Fibroblast of skin of abdomen (primary cell): ENCODE results near the gene GPC5.
A peak's percentile ranks its signal among the peaks of the same experiment; 100 is the strongest.

ENCODE experiments used
- DNase-seq: peaks from one replicate; pipeline ENCODE4 v3.0.0-alpha.2; 2013

The GPC5 gene

DNA sequence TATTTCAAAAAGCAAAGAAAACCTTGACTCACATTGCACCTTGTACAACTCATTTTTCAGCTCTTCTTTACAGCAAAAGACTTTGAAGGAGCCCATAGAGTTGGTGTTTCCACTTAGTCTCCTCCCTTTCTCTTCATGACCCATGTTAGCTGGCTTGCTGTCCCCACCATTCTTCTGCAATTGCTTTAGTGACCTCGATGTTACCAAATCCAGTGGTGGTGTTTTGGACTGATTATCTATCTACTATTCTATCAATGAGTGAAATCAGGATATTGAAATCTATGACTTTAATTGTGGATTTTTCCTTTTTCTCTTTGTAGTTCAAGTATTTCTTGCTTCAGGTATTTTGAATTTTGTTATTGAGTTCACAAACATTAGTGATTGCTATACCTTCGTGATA lies 197.3 kb downstream of the GPC5 start:
- DNase-seq, result no peak

DNA sequence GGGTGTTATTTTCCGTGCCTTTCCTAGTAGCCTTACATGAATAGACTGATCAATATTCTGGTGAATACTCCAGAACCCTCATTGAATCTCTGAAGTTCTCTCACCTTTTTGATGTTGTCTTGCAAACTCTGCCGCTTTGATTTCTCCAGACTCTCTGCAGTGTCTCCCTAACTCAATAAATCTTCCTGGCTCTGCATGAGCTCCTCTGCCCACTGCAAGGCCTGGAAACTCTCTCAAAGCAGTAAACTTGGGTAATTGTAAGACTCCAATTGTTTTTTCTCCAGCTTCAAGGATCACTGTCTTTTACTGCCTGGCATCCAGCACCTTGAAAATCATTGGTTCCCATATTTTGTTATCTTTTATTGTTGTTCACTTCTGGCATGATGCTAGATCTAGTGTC lies 198.4 kb downstream of the GPC5 start:
- DNase-seq, result no peak

DNA sequence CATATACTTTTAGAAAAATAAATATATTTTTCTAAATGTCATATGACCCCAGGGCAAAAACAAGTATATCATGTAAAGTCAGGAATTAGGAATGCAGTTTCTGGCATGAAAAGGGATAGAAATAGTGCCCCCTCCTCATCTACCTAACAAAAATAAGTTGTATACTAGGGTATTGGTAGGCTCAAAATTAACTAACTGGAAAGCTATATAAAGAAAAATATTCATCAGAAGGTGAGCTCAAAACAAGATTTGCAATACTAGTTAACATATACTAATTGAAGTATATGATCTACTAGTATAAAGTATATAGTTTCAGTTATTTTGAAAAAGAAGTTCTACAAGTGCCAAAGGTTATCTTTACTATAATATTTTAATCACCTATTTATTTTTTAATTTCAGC lies 200.2 kb downstream of the GPC5 start:
- no peak for DNase-seq

DNA sequence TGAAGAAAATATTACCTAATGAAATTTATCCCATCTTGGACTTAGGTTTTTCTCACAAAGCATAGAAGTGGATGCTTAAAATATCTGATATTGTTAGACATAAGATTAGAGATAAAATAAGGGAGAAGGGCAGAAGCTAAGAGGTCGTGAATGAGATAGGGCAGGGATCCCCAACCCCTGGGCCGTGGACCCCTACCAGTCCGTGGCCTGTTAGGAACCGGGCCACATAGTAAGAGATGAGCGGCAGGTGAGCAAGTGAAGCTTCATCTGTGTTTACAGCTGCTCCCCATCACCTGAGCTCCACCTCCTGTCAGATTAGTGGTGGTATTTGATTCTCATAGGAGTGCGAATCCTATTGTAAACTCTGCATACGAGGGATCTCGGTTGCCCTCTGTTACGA lies 202.9 kb downstream of the GPC5 start:
- no peak for DNase-seq

DNA sequence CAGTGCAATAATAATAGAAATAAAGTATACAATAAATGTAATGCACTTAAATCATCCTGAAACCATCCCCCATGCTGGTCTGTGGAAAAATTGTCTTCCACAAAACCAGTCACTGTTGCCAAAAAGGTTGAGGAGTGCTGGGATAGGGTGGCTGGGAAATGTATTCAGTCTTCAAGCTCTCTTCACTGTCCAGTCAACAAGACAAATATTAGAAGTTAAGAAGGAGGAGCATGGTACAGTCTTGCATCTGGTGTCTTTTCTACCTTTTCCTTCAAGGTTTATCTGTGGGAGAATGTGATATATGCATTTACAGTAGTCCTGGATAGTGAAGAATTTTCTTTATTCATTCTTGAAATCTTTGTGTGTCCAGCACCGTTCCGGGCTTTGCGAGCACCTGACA lies 203.4 kb downstream of the GPC5 start:
- DNase-seq, result no peak

DNA sequence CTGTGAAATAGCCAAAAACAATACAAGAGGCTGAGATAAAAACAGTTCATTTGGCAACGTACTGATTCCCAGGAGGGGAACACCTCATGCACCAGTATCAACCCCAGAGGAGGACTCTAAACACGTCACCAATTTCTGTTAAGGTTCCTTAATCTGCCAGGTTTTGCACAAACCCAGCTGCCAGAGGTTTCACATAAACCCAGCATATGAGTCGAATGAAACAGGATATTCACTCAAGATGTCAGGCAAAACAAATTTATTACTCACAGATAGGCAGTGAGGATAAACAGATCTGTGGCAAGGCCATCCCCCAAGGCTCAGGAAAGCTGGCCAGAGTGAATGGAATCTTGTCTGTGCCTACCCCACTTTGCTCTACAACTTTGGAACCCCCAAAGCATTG lies 210.9 kb downstream of the GPC5 start:
- peak; percentile 32 for DNase-seq

DNA sequence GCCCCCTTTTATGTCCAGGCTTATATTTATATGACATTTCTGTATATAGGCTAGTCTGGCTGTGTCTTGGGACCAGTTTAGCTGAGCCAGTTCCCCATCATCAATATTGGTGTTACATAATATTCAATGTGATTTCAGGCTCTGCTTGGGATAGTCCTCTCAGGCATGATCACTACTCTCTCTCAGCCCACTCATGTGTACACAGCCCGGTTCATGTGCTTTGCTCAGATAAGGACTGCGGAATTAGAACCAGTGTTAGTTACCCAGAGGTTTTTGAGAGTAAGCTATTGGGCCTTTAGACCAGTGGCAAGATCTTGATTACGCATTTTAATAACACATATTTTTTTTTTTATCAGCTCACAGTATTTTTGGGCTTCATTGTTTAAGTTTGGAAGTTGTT lies 219.9 kb downstream of the GPC5 start:
- DNase-seq, result no peak

- no peak for DNase-seq
Measured at GRCh38 chr13:91620670-91621141, 222.3 kb downstream of the GPC5 start.

DNA sequence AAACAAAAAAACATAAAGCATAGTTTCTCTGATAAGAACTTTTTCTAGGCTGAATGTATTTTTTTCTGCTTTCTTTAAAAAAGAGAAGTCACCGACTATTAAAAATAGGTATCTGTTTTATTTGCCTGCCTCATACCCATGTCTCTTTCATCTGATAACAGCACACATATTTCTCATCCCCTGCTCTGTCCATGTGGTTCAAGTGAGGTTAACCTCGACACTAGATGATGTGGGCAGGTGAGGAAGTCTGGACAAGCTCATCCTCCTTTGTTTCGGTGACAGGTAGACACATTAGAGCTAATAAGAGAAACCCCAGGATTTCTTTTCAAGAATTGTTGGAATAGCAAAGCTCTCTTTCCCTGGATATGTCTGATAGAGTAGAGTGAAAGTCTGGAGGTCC lies 222.7 kb downstream of the GPC5 start:
- no peak for DNase-seq

GRCh38 chr13:91621963-91622362 lies 223.5 kb downstream of the GPC5 start:
- no peak for DNase-seq

DNA sequence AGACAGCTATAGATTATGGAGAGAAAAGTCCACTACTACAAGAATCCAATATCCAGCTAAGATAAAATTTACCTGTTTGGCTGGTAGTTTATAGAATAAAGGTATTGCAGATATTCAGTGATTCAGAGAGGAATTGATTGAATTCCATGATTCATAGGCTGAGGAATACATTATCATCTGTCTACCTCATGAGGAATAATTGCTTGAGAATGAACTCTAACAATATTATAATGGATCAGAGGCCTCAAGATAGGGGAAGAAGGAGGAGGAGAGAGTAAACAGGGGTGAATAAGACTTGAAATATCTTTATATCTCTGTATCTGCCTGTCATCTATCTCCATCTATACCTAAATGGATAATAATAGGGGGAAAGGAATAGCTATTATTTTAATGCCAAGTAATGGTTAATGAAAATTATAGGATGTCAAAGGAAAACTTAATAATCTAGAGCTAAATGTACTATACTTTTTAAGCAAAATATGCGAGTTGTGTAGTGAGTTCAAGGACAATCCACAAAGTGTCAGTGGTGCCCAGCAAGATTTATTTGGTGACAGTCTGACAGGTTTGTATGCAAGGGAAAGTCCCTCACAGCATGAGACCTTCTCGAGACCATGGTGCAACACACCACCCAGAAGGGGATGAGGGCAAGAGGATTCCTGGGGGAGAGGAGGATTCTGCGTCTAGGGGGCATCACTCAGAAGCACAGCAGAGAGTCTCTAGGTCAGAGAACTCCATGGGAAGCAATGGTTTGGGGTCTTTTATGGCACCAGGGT lies 224.5 kb downstream of the GPC5 start:
- no peak for DNase-seq

- DNase-seq, result no peak
Measured at GRCh38 chr13:91627952-91628739, 229.7 kb downstream of the GPC5 start.

GRCh38 chr13:91630946-91631345 lies 232.5 kb downstream of the GPC5 start:
- peak; percentile 44 for DNase-seq

DNA sequence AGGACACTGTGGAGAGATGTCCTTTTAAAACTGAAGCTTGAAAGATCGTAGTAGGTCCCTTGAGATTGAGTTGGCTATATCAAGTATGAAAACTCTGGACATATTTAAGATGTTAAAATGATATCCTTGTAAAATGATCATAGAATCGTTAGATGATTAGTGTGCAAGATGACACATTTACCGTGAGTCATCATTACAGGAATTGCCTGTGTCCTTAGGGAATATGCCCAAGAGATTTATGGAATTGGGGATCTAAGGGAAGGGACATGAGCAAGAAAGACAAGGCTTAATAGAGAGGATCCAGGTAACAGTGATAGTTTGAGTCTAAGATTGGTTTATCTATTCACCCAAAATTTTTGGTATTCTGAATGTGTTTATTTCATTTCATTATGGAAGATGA lies 233.7 kb downstream of the GPC5 start:
- DNase-seq, result peak; percentile 53

DNA sequence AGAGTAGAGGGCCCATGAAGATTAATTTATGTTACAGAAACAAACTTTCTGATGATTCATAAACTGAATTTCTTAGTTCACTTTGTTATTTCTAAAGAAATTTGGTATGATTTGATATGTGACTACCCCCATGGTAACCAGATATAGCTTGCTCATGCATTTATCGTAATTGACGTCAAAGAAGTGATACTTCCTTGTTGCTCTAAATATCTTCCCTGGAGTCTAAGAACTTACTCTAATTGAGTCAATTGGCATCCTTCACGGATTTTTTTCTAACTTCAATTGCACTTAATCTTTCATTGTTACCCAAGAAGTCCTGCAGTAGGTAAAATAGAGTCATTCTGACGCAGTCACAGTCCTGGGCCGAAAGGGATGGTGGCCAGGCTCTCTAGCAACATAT lies 240.9 kb downstream of the GPC5 start:
- no peak for DNase-seq

GRCh38 chr13:91643394-91643793 lies 245.0 kb downstream of the GPC5 start:
- DNase-seq, result no peak

- DNase-seq, result peak; percentile 9
Measured at GRCh38 chr13:91644806-91645205, 246.4 kb downstream of the GPC5 start.

DNA sequence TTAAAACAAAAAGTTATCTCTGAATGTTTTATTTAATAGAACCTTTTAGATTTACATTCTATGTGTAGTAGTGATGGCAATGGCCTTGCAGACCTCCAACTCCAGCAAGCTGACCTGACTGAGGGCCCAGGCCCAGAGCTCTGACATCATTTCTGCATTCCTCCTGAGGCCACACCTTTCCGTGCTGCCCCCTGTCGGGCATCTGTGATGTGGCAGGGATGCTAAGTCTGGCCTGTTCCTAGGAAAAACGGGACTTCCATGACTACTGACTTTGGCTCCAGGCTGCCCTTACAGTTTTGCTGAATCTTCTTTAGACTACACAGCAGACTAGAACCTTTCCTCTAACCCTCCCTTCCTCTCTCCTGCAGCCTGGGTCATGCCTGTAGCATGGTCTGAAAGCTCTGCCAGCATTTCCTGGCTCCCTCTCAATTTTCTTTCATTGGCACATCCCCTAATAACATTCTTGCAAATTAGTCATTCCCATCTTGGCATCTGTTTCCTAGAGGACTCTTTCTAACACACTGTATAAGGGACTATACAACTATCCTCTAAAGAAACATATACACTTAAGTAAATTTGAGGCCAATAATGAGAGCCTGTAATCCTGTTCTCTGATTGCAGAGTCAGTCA lies 249.1 kb downstream of the GPC5 start:
- DNase-seq, result peak; percentile 55

GRCh38 chr13:91648012-91648411 lies 249.6 kb downstream of the GPC5 start:
- no peak for DNase-seq

GRCh38 chr13:91649456-91649855 lies 251.0 kb downstream of the GPC5 start:
- no peak for DNase-seq

GRCh38 chr13:91652404-91653301 lies 254.2 kb downstream of the GPC5 start:
- DNase-seq, result peak; percentile 44

DNA sequence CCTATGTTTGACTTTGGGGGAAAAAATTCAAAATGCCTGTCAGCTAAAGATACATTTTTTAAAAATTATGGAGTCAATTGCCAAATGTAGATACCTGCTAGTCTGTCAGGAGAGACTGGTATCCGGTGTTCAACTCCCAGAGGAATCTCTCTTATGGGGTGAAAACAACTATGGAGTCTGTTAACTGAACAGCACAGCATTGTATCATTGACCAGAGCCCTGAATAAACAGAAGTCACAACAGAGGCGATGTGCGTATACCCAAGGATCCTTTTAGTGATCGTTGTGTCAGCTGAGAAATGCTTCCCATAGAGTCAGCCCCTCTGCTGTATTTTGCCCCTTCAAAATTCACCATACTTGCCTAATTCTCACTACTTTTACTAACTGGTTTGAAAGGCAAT lies 257.3 kb downstream of the GPC5 start:
- no peak for DNase-seq

GRCh38 chr13:91657283-91657682 lies 258.9 kb downstream of the GPC5 start:
- no peak for DNase-seq
